Measurements from ENCODE around the gene CRY1. TPM values are rescaled to one million over a fixed set of nuclear protein-coding genes. Genes with fewer than 3 reads are reported as not detected.

Gene CRY1
- total RNA-seq, 1 experiment from 2014 or later: 19.4 TPM

- Mint-ChIP-seq H3K4me1 (ENCODE audit: low read depth, unreplicated experiment) (peaks cover 21% of the 10 kb centered on the region), H3K27me3 (ENCODE audit: insufficient read depth, unreplicated experiment) (no peaks in the 10 kb centered on the region), H3K9me3 (ENCODE audit: unreplicated experiment) (no peaks in the 10 kb centered on the region), H3K27ac (ENCODE audit: unreplicated experiment) (no peak overlapping the region), H3K36me3 (ENCODE audit: insufficient read depth, unreplicated experiment) (peaks cover 12% of the 10 kb centered on the region), H3K4me3 (ENCODE audit: unreplicated experiment) (no peak overlapping the region)
- ChIA-PET POLR2A (interaction anchor here (1.0 to 2.1 kb wide), 2 partner anchors 9 to 29 kb away, joined by 4 to 6 read pairs; partner anchors contain the start of gene MTERF2), CTCF (interaction anchor here (1.2 kb wide), 1 partner anchor 22 kb away, joined by 3 read pairs; the partner anchor contains the start of gene TMEM263)
- TSS peak; percentile 9 for BruUV-seq (replicated peaks)
- no peak for DNase-seq
- Histone ChIP-seq H3K27me3 (replicated peaks; ENCODE audit: control insufficient read depth, insufficient read depth, low read length) (no peaks in the 10 kb centered on the region), H3K9me3 (no peaks in the 10 kb centered on the region), H3K36me3 (ENCODE audit: control insufficient read depth, insufficient read depth, low read length) (no peaks in the 10 kb centered on the region), H3K4me1 (peaks cover 47% of the 10 kb centered on the region), H3K4me3 (ENCODE audit: low read depth, low read length) (no peak overlapping the region)
- intact Hi-C loops (cut with micrococcal nuclease; ENCODE audit: unreplicated experiment): no loop called here
- no peak for TF ChIP-seq CTCF (IDR thresholded peaks at IDR 0.05; ENCODE audit: insufficient read depth in 1 of 2, low read depth in 1 of 2, low read length in 1 of 2, severe bottlenecking in 1 of 2, unreplicated experiment in 1 of 2)
Measured at GRCh38 chr12:106978035-106978800, 115.1 kb downstream of the CRY1 start.

GRCh38 chr12:106976668-106977067 lies 116.7 kb downstream of the CRY1 start:
- POLR2A ChIA-PET: interaction anchor here (2.1 kb wide), 1 partner anchor 10 kb away, joined by 6 read pairs; the partner anchor contains the start of gene MTERF2
- BruUV-seq (replicated peaks): no TSS peak
- Mint-ChIP-seq H3K4me3 (ENCODE audit: unreplicated experiment) (no peak overlapping the region), H3K36me3 (ENCODE audit: insufficient read depth, unreplicated experiment) (peaks cover 8% of the 10 kb centered on the region), H3K4me1 (ENCODE audit: low read depth, unreplicated experiment) (peaks cover 21% of the 10 kb centered on the region), H3K9me3 (ENCODE audit: unreplicated experiment) (no peaks in the 10 kb centered on the region), H3K27me3 (ENCODE audit: insufficient read depth, unreplicated experiment) (no peaks in the 10 kb centered on the region), H3K27ac (ENCODE audit: unreplicated experiment) (no peak overlapping the region)
- intact Hi-C loops (cut with micrococcal nuclease; ENCODE audit: unreplicated experiment): no loop called here
- H3K27me3 ChIP-seq (replicated peaks; ENCODE audit: control insufficient read depth, insufficient read depth, low read length): no peaks in the 10 kb centered on the region
- no peak for TF ChIP-seq CTCF (IDR thresholded peaks at IDR 0.05; ENCODE audit: insufficient read depth in 1 of 2, low read depth in 1 of 2, low read length in 1 of 2, severe bottlenecking in 1 of 2, unreplicated experiment in 1 of 2)
- CTCF ChIA-PET: no interaction called here
- peaks cover 48% of the 10 kb centered on the region for H3K4me1 ChIP-seq
- no peak overlapping the region for H3K4me3 ChIP-seq (ENCODE audit: low read depth, low read length)
- no peak for DNase-seq
- H3K9me3 ChIP-seq: no peaks in the 10 kb centered on the region
- no peaks in the 10 kb centered on the region for H3K36me3 ChIP-seq (ENCODE audit: control insufficient read depth, insufficient read depth, low read length)

- Mint-ChIP-seq H3K27me3 (ENCODE audit: insufficient read depth, unreplicated experiment) (no peaks in the 10 kb centered on the region), H3K27ac (ENCODE audit: unreplicated experiment) (peak overlapping the region; percentile 48), H3K4me3 (ENCODE audit: unreplicated experiment) (peak overlapping the region; percentile 35), H3K9me3 (ENCODE audit: unreplicated experiment) (no peaks in the 10 kb centered on the region), H3K4me1 (ENCODE audit: low read depth, unreplicated experiment) (peaks cover 21% of the 10 kb centered on the region), H3K36me3 (ENCODE audit: insufficient read depth, unreplicated experiment) (peaks cover 11% of the 10 kb centered on the region)
- no peak for TF ChIP-seq CTCF (IDR thresholded peaks at IDR 0.05; ENCODE audit: insufficient read depth in 1 of 2, low read depth in 1 of 2, low read length in 1 of 2, severe bottlenecking in 1 of 2, unreplicated experiment in 1 of 2)
- Histone ChIP-seq H3K4me3 (ENCODE audit: low read depth, low read length) (no peak overlapping the region), H3K4me1 (peaks cover 48% of the 10 kb centered on the region), H3K9me3 (no peaks in the 10 kb centered on the region), H3K27me3 (replicated peaks; ENCODE audit: control insufficient read depth, insufficient read depth, low read length) (no peaks in the 10 kb centered on the region), H3K36me3 (ENCODE audit: control insufficient read depth, insufficient read depth, low read length) (no peaks in the 10 kb centered on the region)
- DNase-seq: no peak
- no TSS peak for BruUV-seq (replicated peaks)
- POLR2A ChIA-PET: interaction anchor here (2.1 kb wide), 1 partner anchor 11 kb away, joined by 6 read pairs; the partner anchor contains the start of gene MTERF2
- intact Hi-C loops (cut with micrococcal nuclease; ENCODE audit: unreplicated experiment): no loop called here
- CTCF ChIA-PET: no interaction called here
Measured at GRCh38 chr12:106975993-106976658, 117.2 kb downstream of the CRY1 start.
